CD4-positive, alpha-beta T cell treated with Interferon alpha-2 for 1 hour (primary cell): ENCODE results near the gene CLDN16.

ENCODE experiments used
- DNase-seq, 2 donors: peaks; one replicate each; pipeline ENCODE4 v3.0.0-alpha.2; 2020 to 2022

Gene CLDN16

GRCh38 chr3:190387578-190388213 is at the start of gene CLDN16:
CLDN16 (plus strand) TSS chr3:190388163; CDS start chr3:190388330, 167 bp downstream.
- DNase-seq, result no peak

- no peak for DNase-seq
These were observed 49.2 kb upstream of the CLDN16 start for GRCh38 chr3:190338717-190339116.

DNA sequence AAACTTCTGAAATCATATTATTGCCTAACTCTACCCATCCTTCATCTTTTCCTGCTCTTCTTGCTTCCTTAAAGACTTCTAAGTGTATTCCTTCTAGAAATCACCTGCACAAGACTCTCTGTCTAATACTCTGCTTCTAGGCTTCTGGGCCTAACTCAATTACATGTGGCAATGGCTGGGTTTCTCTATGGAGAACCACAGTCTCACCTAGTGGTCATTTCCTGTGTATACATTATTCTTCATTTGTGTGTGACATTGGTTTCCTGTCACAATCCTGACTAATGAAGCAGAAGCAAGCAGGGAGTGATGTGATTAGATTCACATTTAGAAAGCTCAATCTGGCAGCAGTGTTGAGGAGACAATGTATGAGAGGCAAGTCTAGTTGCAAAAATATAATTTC is 48.8 kb upstream of the CLDN16 start:
- no peak for DNase-seq

DNA sequence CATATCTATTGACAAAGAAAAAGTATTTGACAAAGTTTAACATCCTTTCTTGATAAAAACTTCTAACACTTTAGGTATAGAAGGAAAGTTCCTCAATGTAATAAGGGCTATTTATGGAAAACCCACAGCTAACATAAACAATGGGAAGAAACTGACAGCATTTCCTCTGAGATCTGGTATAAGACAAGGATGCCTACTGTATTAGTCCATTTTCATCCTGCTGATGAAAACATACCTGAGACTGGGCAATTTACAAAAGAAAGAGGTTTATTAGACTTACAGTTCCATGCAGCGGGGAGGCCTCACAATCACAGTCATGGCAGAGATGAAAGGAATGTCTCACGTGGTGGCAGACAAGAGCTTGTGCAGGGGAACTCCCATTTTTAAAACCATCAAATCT is 47.9 kb upstream of the CLDN16 start:
- DNase-seq, result no peak

GRCh38 chr3:190345027-190345821 is 42.7 kb upstream of the CLDN16 start:
- DNase-seq, result no peak

GRCh38 chr3:190345878-190346277 is 42.1 kb upstream of the CLDN16 start:
- DNase-seq, result no peak

DNA sequence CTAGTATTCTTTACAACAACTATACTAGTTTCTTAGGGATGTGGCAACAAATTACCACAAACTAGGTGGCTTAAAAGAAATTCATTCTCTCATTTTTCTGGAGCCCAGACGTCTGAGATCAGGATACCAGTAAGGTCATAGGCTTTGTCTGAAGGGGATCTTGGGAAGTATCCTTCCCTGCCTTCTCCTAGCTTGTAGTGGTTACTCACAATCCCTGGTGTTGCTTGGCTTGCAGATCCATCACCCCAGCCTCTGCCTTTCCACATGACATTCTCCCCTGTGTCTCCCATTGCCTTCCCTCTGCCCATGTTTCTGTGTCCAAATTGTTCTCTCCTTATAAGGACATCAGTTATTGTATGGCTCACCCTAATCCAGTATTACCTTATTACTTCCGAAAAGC is 41.4 kb upstream of the CLDN16 start:
- no peak for DNase-seq

DNA sequence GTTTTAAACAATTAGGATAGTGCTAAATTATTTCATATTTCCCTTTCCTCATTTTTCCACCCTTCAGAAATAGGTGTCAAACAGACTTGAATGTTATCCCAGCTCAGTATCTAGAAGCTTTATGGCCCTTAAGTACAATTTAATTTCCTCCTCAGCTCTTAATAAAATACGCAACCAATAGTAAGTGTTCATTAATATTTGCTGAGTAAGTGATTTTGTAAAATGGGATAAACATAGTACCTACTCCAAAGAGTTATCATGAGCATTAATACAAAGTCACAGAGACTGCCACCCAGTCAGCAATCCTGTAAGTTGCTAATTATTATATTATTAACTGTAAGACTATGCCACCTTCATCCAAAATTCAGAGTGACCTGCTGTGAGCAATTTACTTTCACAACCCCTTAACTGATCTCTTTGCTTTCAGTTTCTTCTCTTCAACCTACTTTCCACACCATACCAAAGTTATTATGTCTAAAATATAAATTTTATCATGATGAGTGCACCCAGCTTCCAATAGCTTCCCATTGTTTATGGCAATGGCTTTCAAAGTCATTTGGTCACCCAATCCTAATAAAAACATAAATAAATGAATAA is 35.0 kb upstream of the CLDN16 start:
- no peak for DNase-seq

DNA sequence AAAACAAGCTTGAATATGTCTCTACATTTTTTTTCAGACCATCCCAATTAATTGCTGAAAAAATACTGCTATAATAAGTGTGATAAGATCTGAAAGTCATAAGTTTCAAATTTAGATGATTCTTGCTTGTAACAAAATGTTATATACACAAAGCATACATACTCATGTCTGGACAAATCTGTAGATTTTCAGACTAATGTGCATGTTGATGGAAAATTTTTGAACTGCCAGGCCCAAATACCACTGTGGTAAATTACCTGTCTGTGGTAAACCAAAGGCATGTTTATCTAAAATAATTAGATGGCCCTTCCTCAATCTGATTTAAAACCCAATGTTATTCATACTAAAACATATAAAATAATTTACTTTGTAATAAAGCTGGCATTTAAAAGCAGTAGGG is 31.7 kb upstream of the CLDN16 start:
- no peak for DNase-seq

DNA sequence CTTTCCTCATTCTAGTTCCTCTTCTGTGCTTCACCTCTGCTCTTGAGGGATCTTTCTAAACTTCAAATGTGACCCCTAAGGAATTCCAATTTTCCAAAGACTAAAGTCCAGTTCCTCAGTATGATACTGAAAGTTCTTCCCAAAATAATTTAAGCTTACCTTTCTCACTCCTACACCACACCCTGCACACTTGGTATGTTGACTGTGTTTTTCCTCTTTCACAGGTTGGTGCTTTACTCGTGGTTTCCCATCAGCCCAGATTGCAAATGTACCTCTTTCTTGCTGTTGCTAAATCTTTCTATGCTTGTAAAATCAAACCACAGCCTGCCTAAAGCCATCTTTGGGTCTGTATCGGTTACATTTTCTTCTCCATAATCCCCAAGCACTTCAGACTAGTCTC is 30.5 kb upstream of the CLDN16 start:
- no peak for DNase-seq

GRCh38 chr3:190359813-190360212 is 28.1 kb upstream of the CLDN16 start:
- DNase-seq, result no peak

- DNase-seq, result no peak
These were observed 27.7 kb upstream of the CLDN16 start for GRCh38 chr3:190360228-190360627.

- DNase-seq, result no peak
These were observed 26.2 kb upstream of the CLDN16 start for GRCh38 chr3:190361791-190362190.

DNA sequence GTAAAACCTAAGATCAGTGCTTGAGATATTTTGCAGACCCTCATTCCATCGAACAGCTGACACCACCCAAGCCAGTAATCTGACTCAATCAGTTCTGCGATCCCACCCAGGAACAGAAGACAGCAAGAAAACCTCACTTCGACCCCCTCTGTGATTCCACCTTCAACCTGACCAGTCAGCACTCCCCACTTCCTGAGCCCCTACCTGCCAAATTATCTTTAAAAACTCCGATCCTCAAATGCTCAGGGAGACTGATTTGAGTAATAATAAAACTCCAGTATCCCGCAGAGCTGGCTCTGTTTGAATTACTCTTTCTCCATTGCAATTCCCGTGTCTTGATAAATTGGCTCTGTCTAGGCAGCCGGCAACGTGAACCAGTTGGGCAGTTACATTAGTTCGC is 25.7 kb upstream of the CLDN16 start:
- DNase-seq, result no peak

DNA sequence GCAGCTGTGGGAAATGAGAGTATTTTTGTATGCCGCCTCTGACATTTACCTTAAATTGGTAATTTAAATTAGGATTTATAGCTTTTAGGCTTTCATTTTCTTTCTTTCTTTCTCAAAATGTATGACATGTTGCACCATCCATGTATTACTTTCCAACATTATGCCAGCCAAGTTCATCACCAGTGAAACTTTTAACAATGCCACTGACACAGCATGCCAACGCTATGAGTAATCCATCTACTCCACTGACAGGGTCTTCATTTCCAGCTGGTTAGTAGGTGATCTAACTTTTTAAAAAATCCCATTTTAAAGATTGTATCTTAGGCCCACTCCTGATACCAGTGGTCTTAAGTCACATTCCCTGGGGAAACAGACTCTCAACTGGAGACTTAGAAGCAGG is 21.8 kb upstream of the CLDN16 start:
- DNase-seq, result no peak

- no peak for DNase-seq
These were observed 19.1 kb upstream of the CLDN16 start for GRCh38 chr3:190368881-190369280.

DNA sequence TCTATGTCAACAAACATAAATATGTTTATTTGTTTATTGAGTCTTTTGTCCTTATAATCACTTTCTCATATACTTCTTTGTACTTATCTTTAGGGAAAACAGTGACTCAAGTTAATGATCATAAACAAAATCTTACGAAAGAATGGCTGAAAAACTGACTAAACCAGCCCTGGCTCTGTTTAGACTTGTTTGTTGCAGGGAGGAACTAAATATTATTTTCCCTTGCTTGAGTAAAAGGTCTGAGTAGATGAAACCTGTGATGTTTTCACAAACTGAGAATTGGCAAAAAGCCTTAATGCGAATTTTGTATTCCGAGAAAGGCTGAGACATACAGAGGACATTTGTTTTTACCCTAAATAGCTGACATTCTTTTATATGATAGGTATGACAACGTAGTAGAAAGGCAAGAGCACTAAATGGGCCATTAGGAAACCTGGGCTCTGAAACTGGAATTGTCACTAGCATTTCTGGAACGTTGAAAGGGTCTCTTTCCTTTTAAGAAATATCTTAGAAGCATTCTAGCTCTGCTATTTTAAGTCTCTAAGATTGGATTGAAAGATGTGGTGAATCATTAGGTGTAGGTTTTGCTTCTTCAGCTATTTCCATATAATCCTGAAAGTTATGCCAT is 18.2 kb upstream of the CLDN16 start:
- DNase-seq, result no peak

DNA sequence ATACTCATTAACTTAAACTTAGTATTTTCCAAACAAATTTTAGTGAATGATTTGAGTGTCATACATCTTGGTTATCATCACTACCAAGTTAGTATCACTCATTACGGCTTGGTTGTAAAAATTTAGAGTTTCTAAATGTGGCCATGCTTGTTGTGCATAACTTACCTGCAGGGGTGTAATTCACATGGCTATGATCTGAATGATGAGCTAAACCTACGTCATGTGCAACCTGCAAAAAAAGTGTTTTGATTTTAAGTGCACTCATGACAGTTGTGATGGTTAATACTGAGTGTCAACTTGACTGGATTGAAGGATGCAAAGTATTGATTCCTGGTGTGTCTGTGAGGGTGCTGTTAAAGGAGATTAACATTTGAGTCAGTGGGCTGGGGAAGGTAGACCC is 17.6 kb upstream of the CLDN16 start:
- no peak for DNase-seq

DNA sequence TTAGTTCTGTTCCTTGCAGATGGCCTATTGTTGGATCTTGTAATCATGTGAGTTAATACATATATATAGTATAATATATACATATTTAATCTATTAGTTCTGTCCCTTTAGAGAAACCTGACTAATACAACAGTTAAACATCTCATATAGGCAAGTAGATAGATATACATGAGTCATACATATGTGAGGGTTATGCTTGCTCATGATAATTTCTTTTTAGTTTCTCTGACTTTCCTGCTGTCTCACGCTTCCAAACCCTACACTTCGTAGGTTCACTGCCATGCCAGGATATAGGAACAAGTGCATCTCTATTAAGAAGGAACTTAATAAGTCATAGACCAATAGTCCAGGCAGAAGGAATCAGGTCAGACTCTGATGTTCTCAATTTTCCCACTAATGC is 16.8 kb upstream of the CLDN16 start:
- no peak for DNase-seq

- no peak for DNase-seq
These were observed 12.7 kb upstream of the CLDN16 start for GRCh38 chr3:190375246-190375645.

DNA sequence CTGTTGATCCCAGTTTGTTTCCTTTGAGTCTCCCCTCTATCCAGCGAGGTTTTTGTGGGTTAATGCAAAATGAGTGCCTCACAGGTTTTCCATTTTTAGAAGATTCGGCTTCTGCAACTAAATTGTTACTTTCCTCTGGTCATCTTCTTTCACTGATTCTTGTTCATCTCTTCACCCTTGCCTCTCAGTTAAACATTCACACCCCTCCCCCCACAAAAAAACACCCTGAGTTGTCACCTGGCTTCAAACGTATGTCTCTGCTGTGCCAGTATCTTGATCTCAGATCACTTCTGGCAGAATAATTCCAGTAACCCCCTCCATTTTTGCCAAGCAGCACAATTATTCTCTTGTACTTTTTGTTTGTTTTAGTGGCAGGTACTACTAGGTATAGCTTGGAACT is 12.3 kb upstream of the CLDN16 start:
- DNase-seq, result no peak

GRCh38 chr3:190378240-190378891 is 9.6 kb upstream of the CLDN16 start:
- no peak for DNase-seq

DNA sequence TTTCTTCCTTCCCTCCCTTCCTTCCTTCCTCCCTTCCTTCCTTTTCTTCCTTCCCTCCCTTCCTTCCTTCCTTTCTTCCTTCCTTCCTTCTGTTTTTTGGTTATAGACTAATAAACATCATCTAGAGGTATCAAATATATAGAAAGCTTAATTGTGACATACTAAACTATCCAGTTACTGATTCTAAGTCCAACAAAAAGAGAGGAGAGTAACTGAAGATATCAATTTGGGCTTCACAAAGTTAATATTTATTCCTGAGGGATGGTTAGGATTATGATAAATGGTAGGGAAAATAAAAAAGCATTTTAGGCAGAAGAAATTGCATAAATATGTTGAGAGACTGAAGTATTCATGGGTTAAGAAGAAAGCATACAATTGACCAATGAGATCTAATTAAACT is 7.8 kb upstream of the CLDN16 start:
- no peak for DNase-seq
